SU-DHL-6 (cell line): Measurements from ENCODE around the gene PTMS.

Source experiments
- H2AFZ ChIP-seq: fragments of 200-600 bp; sonication (generic); 2 replicates; pipeline ENCODE4 v1.6.1; 2014; ENCODE audit warnings: low read depth, mild to moderate bottlenecking, moderate library complexity, mixed read lengths, antibody characterized with exemption, low read length; ENCODE audit not compliant: severe bottlenecking
- H3F3A ChIP-seq: fragments of 200-600 bp; shearing (Covaris generic); 2 replicates; pipeline ENCODE4 v1.6.0; 2016; ENCODE audit warnings: antibody characterized with exemption, mild to moderate bottlenecking; ENCODE audit not compliant: insufficient read depth
- H3K27ac ChIP-seq: fragments of 200-600 bp; sonication (generic); 2 replicates; pipeline ENCODE4 v1.5.1; 2016; ENCODE audit warnings: low read depth, mild to moderate bottlenecking, low read length, moderate library complexity, mixed read lengths
- H3K27me3 ChIP-seq: fragments of 200-600 bp; sonication (generic), shearing (Covaris generic); 2 replicates; pipeline ENCODE4 v1.6.0; 2014; ENCODE audit warnings: mild to moderate bottlenecking, low read length
- H3K36me3 ChIP-seq: fragments of 200-600 bp; sonication (generic); 2 replicates; pipeline ENCODE4 v1.6.1; 2014; ENCODE audit warnings: mild to moderate bottlenecking, low read length, mixed read lengths
- H3K4me2 ChIP-seq: fragments of 300-600, 200-600 bp; shearing (Covaris generic), sonication (generic); 2 replicates; pipeline ENCODE4 v1.6.0; 2014; ENCODE audit warnings: low read length, low read depth, mild to moderate bottlenecking; ENCODE audit not compliant: poor library complexity, severe bottlenecking
- H3K4me3 ChIP-seq: fragments of 200-600 bp; sonication (generic); 2 replicates; pipeline ENCODE4 v1.5.1; 2014; ENCODE audit warnings: antibody characterized with exemption, low read length, mild to moderate bottlenecking, mixed read lengths; ENCODE audit not compliant: insufficient read depth, poor library complexity, severe bottlenecking
- H3K79me2 ChIP-seq: fragments of 200-600 bp; sonication (generic); 2 replicates; pipeline ENCODE4 v1.6.1; 2014; ENCODE audit warnings: mild to moderate bottlenecking, low read length, moderate library complexity; ENCODE audit not compliant: insufficient read depth
- H3K9ac ChIP-seq: fragments of 200-600 bp; sonication (generic); 2 replicates; pipeline ENCODE4 v1.7.0; 2014; ENCODE audit warnings: mild to moderate bottlenecking, low read length
- H3K9me2 ChIP-seq: fragments of 200-600 bp; sonication (generic); replicated peaks from 2 replicates; pipeline ENCODE4 v1.6.1; 2014; ENCODE audit warnings: low read length; ENCODE audit not compliant: insufficient read depth
- H3K9me3 ChIP-seq: fragments of 200-600 bp; sonication (generic); 2 replicates; pipeline ENCODE4 v1.6.1; 2014; ENCODE audit warnings: low read length, mixed read lengths; ENCODE audit not compliant: insufficient read depth
- H4K20me1 ChIP-seq: fragments of 200-600 bp; sonication (generic); 2 replicates; pipeline ENCODE4 v1.6.1; 2014; ENCODE audit warnings: low read depth, mild to moderate bottlenecking, antibody characterized with exemption, low read length, moderate library complexity, mixed read lengths
- EZH2phosphoT487 ChIP-seq: fragments of 200-600 bp; sonication (generic), shearing (Covaris generic); conservative IDR thresholded peaks from 2 replicates; pipeline ENCODE4 v1.6.1; 2018; ENCODE audit warnings: mild to moderate bottlenecking, antibody characterized with exemption, low read length, moderate library complexity, mixed read lengths
- TF ChIP-seq, protein P1 (sequence below): fragments of 200-600 bp; sonication (generic); IDR thresholded peaks from one replicate; pipeline ENCODE4 v1.5.1; 2017; ENCODE audit warnings: antibody characterized with exemption, mild to moderate bottlenecking, low read length, moderate library complexity; ENCODE audit not compliant: insufficient read depth, poor library complexity, severe bottlenecking

Gene PTMS

DNA sequence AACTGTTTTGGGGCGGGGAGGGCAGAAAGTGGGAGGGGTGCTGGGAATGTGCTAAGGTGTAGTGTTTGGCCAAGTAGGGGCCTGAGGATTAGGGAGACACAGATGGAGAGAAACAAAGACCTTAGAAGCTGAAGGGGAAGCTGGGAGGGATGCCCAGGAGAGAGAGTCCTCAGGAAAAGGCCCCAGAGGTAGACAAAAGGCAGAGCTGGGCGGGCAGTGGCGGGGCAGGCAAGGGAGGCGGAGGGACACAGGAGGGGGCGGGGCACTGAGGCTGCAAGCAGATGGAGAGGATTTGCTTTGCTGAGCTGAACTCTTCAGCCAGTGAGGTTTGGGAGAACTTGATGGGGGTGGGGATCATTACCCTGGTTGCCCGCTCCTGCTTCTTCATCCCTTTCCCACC lies 2.8 kb downstream of the PTMS start:
- TF ChIP-seq EZH2phosphoT487, result no peak
- TF ChIP-seq, protein P1, sequence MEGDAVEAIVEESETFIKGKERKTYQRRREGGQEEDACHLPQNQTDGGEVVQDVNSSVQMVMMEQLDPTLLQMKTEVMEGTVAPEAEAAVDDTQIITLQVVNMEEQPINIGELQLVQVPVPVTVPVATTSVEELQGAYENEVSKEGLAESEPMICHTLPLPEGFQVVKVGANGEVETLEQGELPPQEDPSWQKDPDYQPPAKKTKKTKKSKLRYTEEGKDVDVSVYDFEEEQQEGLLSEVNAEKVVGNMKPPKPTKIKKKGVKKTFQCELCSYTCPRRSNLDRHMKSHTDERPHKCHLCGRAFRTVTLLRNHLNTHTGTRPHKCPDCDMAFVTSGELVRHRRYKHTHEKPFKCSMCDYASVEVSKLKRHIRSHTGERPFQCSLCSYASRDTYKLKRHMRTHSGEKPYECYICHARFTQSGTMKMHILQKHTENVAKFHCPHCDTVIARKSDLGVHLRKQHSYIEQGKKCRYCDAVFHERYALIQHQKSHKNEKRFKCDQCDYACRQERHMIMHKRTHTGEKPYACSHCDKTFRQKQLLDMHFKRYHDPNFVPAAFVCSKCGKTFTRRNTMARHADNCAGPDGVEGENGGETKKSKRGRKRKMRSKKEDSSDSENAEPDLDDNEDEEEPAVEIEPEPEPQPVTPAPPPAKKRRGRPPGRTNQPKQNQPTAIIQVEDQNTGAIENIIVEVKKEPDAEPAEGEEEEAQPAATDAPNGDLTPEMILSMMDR, result no peak
- H3K27ac ChIP-seq, result no peak overlapping the region
- H3K79me2 ChIP-seq, result no peaks in the 10 kb centered on the region
- no peaks in the 10 kb centered on the region for H3K27me3 ChIP-seq
- no peaks in the 10 kb centered on the region for H3K9me2 ChIP-seq
- H4K20me1 ChIP-seq, result no peaks in the 10 kb centered on the region
- H3K4me2 ChIP-seq, result no peak overlapping the region
- no peaks in the 10 kb centered on the region for H3K9me3 ChIP-seq
- no peak overlapping the region for H3K9ac ChIP-seq
- no peaks in the 10 kb centered on the region for H3K36me3 ChIP-seq
- H2AFZ ChIP-seq, result no peak overlapping the region
- no peaks in the 10 kb centered on the region for H3F3A ChIP-seq
- no peak overlapping the region for H3K4me3 ChIP-seq

DNA sequence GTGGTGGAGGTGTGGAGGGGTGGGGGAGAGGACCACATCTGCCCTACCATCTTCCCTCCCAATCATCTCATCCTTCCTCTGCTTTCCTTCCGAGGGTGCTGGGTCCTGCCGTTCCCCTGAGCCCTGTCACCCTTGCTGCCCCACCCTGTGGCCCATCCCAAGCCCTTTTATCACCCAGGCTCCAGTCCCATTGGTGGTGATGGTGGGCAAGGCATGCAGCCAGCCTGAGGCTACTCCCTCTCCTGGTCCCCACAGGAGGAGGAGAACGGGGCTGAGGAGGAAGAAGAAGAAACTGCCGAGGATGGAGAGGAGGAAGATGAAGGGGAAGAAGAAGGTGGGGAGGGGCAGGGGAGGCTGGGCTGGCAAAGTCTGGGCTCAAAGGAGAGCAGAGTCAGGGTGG lies 3.5 kb downstream of the PTMS start:
- Histone ChIP-seq H3K9me2 (no peaks in the 10 kb centered on the region), H3K9ac (no peak overlapping the region), H3K9me3 (no peaks in the 10 kb centered on the region), H3K27ac (no peak overlapping the region), H3K79me2 (no peaks in the 10 kb centered on the region), H3K4me3 (no peak overlapping the region), H3K36me3 (no peaks in the 10 kb centered on the region), H4K20me1 (no peaks in the 10 kb centered on the region), H3K4me2 (no peak overlapping the region), H3F3A (no peaks in the 10 kb centered on the region), H3K27me3 (no peaks in the 10 kb centered on the region), H2AFZ (no peak overlapping the region)
- TF ChIP-seq, protein P1, result no peak
- no peak for TF ChIP-seq EZH2phosphoT487

DNA sequence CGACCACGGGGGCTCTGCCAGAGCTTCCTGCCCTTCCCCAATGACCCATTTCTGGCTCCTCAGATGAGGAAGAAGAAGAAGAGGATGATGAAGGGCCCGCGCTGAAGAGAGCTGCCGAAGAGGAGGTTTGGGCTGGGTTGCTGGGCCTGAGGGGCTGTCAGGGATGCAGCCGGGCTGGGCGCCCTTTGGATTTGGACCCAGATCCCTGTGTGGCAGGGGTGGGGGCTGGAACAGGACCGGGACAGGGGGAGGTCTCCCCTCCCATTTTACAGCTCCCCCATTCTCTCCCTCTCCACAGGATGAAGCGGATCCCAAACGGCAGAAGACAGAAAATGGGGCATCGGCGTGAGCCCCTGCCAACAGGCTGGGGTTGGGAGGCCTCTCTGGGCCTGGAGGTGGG lies 3.9 kb downstream of the PTMS start:
- no peaks in the 10 kb centered on the region for H4K20me1 ChIP-seq
- H3F3A ChIP-seq, result no peaks in the 10 kb centered on the region
- no peak overlapping the region for H3K4me2 ChIP-seq
- no peaks in the 10 kb centered on the region for H3K79me2 ChIP-seq
- no peak overlapping the region for H3K9ac ChIP-seq
- TF ChIP-seq EZH2phosphoT487, result no peak
- TF ChIP-seq, protein P1, result no peak
- H3K4me3 ChIP-seq, result no peak overlapping the region
- H3K36me3 ChIP-seq, result no peaks in the 10 kb centered on the region
- H3K27ac ChIP-seq, result no peak overlapping the region
- no peaks in the 10 kb centered on the region for H3K9me2 ChIP-seq
- H2AFZ ChIP-seq, result no peak overlapping the region
- no peaks in the 10 kb centered on the region for H3K27me3 ChIP-seq
- H3K9me3 ChIP-seq, result no peaks in the 10 kb centered on the region

DNA sequence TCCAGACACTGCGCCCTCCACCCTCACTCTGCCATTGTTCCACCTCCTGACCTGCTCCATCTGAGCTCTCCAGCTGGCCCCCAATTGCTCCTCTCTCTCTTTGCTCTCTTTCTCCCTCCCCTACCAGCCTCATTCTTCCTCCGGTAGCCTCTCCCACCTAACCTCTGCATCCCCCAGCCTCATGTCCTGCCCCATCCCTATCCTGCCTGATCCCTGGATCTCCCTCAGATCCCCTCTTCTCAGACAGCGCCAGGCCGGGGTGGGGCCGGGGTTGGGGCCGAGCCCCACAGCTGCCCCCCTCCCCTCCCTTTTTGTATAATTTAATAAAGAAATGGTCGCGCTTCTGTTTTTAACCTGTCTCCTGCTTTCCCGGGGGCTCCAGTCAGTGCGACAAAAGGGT lies 4.4 kb downstream of the PTMS start:
- TF ChIP-seq, protein P1, result no peak
- no peak for TF ChIP-seq EZH2phosphoT487
- Histone ChIP-seq H3K4me3 (no peak overlapping the region), H3K9me2 (no peaks in the 10 kb centered on the region), H4K20me1 (no peaks in the 10 kb centered on the region), H3F3A (no peaks in the 10 kb centered on the region), H3K4me2 (no peak overlapping the region), H3K79me2 (no peaks in the 10 kb centered on the region), H2AFZ (no peak overlapping the region), H3K27me3 (no peaks in the 10 kb centered on the region), H3K9ac (no peak overlapping the region), H3K36me3 (no peaks in the 10 kb centered on the region), H3K27ac (no peak overlapping the region), H3K9me3 (no peaks in the 10 kb centered on the region)
